MM.1S (cell line): ENCODE results near the gene KLF8.
"Not testable (repeated sequence)": the region's sequence is repeated elsewhere in the genome, so short reads cannot be mapped to it uniquely, and the experiment has no call there.

Source experiments
- DNase-seq: peaks from one replicate; pipeline ENCODE4 v3.0.0-alpha.2; 2015
- H2AFZ ChIP-seq: fragments of 300-600 bp; sonication (generic); 2 replicates; pipeline ENCODE4 v1.6.0; 2016; ENCODE audit warnings: antibody characterized with exemption, low read length
- H3F3A ChIP-seq: fragments of 300-600 bp; sonication (generic); 2 replicates; pipeline ENCODE4 v1.6.1; 2016; ENCODE audit warnings: mild to moderate bottlenecking, antibody characterized with exemption, low read length, moderate library complexity, mixed read lengths; ENCODE audit not compliant: insufficient read depth
- H3K27ac ChIP-seq: fragments of 300-600 bp; sonication (generic); 2 replicates; pipeline ENCODE4 v1.5.1; 2016; ENCODE audit warnings: mild to moderate bottlenecking, low read length
- H3K27me3 ChIP-seq: fragments of 300-600 bp; sonication (generic); replicated peaks from 2 replicates; pipeline ENCODE4 v1.6.0; 2016; ENCODE audit warnings: low read length; ENCODE audit not compliant: insufficient read depth
- H3K36me3 ChIP-seq: fragments of 300-600 bp; sonication (generic); replicated peaks from 2 replicates; pipeline ENCODE4 v1.6.1; 2016; ENCODE audit warnings: mild to moderate bottlenecking, low read length, mixed read lengths; ENCODE audit not compliant: insufficient read depth
- H3K4me1 ChIP-seq: fragments of 300-600 bp; sonication (generic); 2 replicates; pipeline ENCODE4 v1.6.1; 2016; ENCODE audit warnings: low read length, mixed read lengths
- H3K4me2 ChIP-seq: fragments of 300-600 bp; sonication (generic); 2 replicates; pipeline ENCODE4 v1.6.0; 2016; ENCODE audit warnings: low read depth, low read length
- H3K4me3 ChIP-seq: fragments of 300-600 bp; sonication (generic); 2 replicates; pipeline ENCODE4 v1.5.1; 2016; ENCODE audit warnings: low read length, mixed read lengths
- H3K79me2 ChIP-seq: fragments of 300-600 bp; sonication (generic); 2 replicates; pipeline ENCODE4 v1.6.1; 2016; ENCODE audit warnings: mixed run types, low read length, mixed read lengths
- H3K9ac ChIP-seq: fragments of 300-600 bp; sonication (generic); 2 replicates; pipeline ENCODE4 v1.6.1; 2016; ENCODE audit warnings: low read length, mixed read lengths
- H3K9me2 ChIP-seq: fragments of 300-600 bp; sonication (generic); replicated peaks from 2 replicates; pipeline ENCODE4 v1.6.1; 2016; ENCODE audit warnings: mild to moderate bottlenecking, low read length, mixed read lengths; ENCODE audit not compliant: insufficient read depth
- H3K9me3 ChIP-seq: fragments of 300-600 bp; sonication (generic); replicated peaks from 2 replicates; pipeline ENCODE4 v1.6.1; 2016; ENCODE audit warnings: mild to moderate bottlenecking, low read length, mixed read lengths; ENCODE audit not compliant: insufficient read depth
- H4K20me1 ChIP-seq: fragments of 300-600 bp; sonication (generic); 2 replicates; pipeline ENCODE4 v1.6.1; 2016; ENCODE audit warnings: mild to moderate bottlenecking, low read length, moderate library complexity, mixed read lengths; ENCODE audit not compliant: insufficient read depth
- CTCF ChIP-seq: fragments of 300-600 bp; sonication (generic); IDR thresholded peaks from 2 replicates; pipeline ENCODE4 v1.5.1; 2016; ENCODE audit warnings: antibody characterized with exemption, low read length, mixed read lengths
- EZH2 ChIP-seq: fragments of 300-600 bp; sonication (generic); optimal IDR thresholded peaks from 2 replicates; pipeline ENCODE3; 2017; ENCODE audit warnings: low read depth, mild to moderate bottlenecking, antibody characterized with exemption, low read length, mixed read lengths
- EZH2phosphoT487 ChIP-seq: fragments of 300-600 bp; sonication (generic); IDR thresholded peaks from 2 replicates; pipeline ENCODE4 v1.6.1; 2018; ENCODE audit warnings: antibody characterized with exemption, low read length

The KLF8 gene

GRCh38 chrX:56232221-56233082 lies at the start of gene KLF8:
KLF8 (plus strand) TSS chrX:56232356; CDS start chrX:56233335, 979 bp downstream.
- no peak within 1 kb of the TSS for H3K9ac ChIP-seq
- no peak for DNase-seq
- H3F3A ChIP-seq, result no peaks in the 10 kb centered on the region
- no peak within 1 kb of the TSS for H2AFZ ChIP-seq
- no peak within 1 kb of the TSS for H3K27ac ChIP-seq
- no peaks in the 10 kb centered on the region for H3K27me3 ChIP-seq
- no peak for TF ChIP-seq EZH2phosphoT487
- TF ChIP-seq EZH2, result no peak
- TF ChIP-seq CTCF, result no peak
- no peak within 1 kb of the TSS for H3K4me2 ChIP-seq
- no peaks in the 10 kb centered on the region for H3K79me2 ChIP-seq
- H3K9me2 ChIP-seq, result no peaks in the 10 kb centered on the region
- H3K4me1 ChIP-seq, result no peaks in the 10 kb centered on the region
- no peaks in the 10 kb centered on the region for H4K20me1 ChIP-seq
- H3K9me3 ChIP-seq, result no peaks in the 10 kb centered on the region
- H3K36me3 ChIP-seq, result no peaks in the 10 kb centered on the region
- no peak within 1 kb of the TSS for H3K4me3 ChIP-seq

- H3F3A ChIP-seq, H3K79me2 ChIP-seq, H3K9ac ChIP-seq, H3K4me1 ChIP-seq, H3K27ac ChIP-seq, H3K4me3 ChIP-seq, DNase-seq, H3K4me2 ChIP-seq, H3K36me3 ChIP-seq, H2AFZ ChIP-seq, H3K9me2 ChIP-seq, H3K9me3 ChIP-seq, H4K20me1 ChIP-seq, H3K27me3 ChIP-seq: not testable (repeated sequence)
These were observed 25.2 kb upstream of the KLF8 start for GRCh38 chrX:56206945-56207344.

- TF ChIP-seq EZH2phosphoT487 (no peak), EZH2 (no peak), CTCF (no peak)
- Histone ChIP-seq H3K79me2 (no peaks in the 10 kb centered on the region), H3K9me3 (no peaks in the 10 kb centered on the region)
These were observed 20.5 kb upstream of the KLF8 start for GRCh38 chrX:56211701-56212100.

GRCh38 chrX:56216332-56216731 lies 15.8 kb upstream of the KLF8 start:
- Histone ChIP-seq H4K20me1 (no peaks in the 10 kb centered on the region), H3K9me2 (no peaks in the 10 kb centered on the region), H3K9me3 (no peaks in the 10 kb centered on the region), H3K9ac (no peak overlapping the region), H3K27ac (no peak overlapping the region), H3K36me3 (no peaks in the 10 kb centered on the region), H3K79me2 (no peaks in the 10 kb centered on the region), H3K4me3 (no peak overlapping the region), H3K27me3 (no peaks in the 10 kb centered on the region), H3K4me2 (no peak overlapping the region), H3K4me1 (no peaks in the 10 kb centered on the region), H2AFZ (no peak overlapping the region), H3F3A (no peaks in the 10 kb centered on the region)
- TF ChIP-seq CTCF, result no peak
- TF ChIP-seq EZH2phosphoT487, result no peak
- no peak for TF ChIP-seq EZH2
- DNase-seq, result no peak

More at GRCh38 chrX:56211701-56212100, 20.5 kb upstream of the KLF8 start:
- no peak for DNase-seq
- Histone ChIP-seq H2AFZ (no peak overlapping the region), H3K4me1 (no peaks in the 10 kb centered on the region), H3K9me2 (no peaks in the 10 kb centered on the region), H3F3A (no peaks in the 10 kb centered on the region), H3K36me3 (no peaks in the 10 kb centered on the region), H3K27me3 (no peaks in the 10 kb centered on the region), H4K20me1 (no peaks in the 10 kb centered on the region), H3K4me2 (no peak overlapping the region), H3K9ac (no peak overlapping the region), H3K4me3 (no peak overlapping the region), H3K27ac (no peak overlapping the region)
